Stimulated activated CD4-positive, alpha-beta T cell treated with anti-CD3 and anti-CD28 coated beads, Interleukin-4, amount 100 ng/mL, for 24 hours (primary cell): ENCODE results near the gene RNPS1.
A peak's percentile ranks its signal among the peaks of the same experiment; 100 is the strongest.

Source experiments
- DNase-seq: peaks from one replicate; pipeline ENCODE4 v3.0.0-alpha.2; 2020

RNPS1 gene

DNA sequence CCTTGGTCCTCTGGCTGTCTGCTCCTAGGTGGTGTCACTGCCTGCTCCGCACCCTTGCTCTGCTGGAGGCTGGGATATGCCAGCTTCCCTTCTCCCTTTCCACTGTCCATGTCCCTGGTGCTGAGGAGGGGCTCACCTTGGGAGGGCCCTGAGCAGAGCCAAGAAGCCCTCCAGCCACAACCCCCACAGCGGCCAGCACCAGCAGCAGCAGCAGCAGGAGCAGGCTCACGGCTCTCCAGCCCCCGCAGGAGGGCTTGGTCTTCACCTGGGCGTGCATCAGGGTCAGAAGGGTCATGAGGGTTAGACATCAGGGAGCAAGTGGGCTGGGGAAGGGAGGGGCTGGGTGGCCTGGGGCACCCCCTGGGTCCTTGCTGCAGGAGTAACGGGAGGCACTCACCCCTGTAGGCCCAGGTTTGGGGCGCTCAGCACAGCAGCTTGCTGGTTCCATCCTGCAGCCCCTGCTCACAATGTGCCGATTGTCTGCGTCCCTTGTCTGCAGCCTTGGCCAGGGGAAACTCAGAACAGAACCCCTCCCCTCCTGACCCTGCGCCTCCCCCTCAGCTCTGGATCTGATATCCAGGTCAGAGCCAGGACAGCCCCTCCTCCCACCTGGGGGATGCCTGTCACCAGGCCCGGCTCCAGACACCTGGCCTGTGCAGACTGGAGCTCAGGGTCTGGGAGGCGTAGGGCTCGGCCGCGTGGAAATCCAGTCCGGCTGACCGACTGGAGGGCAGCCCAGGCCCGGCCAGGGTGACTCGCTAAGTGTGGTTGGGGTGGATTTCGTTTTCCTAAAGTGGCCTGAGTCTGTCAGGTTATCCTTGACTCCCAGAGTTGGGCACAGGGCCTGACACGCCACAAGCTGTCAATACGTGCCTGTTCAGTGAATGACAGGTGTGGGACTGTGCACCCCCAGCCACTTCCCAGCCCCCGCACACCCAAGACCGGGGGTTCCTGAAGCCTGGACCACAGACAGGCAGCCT lies 57.2 kb downstream of the RNPS1 start, which contains the start of gene BRICD5:
TSS of gene BRICD5 (minus strand) at position 478 of the 980 bp plus-strand sequence. CDS start at position 448, 30 bp downstream.
- no peak for DNase-seq

DNA sequence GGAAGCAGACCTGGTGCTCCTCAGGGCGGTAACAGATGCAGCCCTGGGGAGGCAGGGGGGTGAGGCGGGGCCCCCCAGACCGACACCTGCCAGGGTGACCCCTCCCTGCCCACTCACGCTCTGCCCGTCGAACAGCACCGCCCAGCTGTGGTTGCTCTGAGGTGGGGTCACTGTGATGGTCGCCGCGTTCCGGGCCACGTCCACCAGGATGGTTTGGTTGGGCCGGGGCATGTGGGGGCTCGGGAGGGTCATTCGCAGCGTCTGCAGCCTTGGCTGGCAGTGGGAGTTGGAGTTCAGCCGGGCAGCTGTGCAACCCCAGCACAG lies 58.0 kb downstream of the RNPS1 start:
- DNase-seq: no peak

DNA sequence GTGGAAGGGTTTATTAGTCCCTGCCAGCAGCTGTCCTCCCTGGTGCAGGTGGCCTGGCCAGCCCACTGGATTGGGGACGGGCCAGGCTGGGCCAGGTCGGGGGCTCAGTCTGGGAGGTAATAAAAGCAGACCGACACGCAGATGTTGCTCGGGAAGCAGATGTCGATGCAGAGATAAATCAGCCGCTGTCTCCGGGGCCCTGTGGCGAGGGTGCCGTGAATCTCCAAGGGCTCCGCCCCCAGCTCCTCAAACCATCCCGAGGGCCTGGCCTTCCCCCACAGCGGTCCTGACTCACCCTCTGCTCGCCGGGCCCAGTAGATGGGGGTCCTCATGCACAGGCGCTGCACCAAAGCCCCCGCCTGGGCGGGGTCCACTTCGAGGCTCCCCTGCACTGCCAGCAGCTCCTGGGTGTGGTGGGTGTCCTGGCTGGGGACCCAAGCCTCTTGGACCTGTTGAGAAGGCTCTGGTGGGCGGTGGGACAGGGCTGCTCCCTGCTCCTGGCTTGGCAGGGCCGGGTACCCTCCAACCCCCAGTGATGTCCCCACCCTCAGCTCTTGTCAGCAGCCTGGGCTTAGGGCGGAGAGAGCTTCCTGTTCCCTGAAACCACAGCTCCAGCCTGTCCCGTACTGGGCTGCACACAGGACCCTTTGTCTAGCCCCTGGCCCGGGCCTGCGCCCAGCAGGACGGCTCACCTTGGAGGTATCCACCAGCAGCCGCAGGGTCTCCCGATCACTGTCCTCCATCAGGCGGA lies 58.5 kb downstream of the RNPS1 start:
- DNase-seq: no peak

DNA sequence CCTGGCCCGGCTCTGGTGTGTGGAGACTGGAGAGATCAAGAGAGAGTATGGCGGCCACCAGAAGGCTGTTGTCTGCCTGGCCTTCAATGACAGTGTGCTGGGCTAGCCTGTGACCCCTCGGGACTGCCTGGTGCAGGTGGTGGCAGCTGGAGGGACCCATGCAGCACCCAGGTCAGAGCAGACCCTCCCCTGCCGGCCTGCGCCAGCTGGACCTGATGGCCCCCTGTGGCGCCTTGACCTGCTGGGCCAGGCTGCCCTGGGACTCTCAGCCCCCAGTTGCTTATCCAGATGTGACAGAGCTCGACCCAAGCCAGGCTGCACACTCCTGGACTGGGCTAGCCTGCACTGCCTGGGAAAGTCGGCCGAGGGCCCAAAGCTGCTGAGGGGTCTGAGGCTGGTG lies 59.2 kb downstream of the RNPS1 start:
- DNase-seq: no peak

DNA sequence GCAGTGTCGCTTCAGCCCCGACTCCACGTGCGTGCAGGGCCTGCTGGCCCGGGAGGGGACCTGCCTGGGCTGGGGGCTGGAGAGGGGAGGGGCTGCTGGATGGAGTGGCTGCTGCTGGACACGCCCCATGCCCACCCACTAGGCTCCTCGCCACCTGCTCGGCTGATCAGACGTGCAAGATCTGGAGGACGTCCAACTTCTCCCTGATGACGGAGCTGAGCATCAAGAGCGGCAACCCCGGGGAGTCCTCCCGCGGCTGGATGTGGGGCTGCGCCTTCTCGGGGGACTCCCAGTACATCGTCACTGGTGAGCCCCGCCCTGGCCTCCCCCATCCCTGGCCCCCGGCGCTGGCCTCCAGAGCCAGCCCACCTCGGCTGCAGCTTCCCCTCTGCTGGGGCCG lies 59.6 kb downstream of the RNPS1 start:
- no peak for DNase-seq

DNA sequence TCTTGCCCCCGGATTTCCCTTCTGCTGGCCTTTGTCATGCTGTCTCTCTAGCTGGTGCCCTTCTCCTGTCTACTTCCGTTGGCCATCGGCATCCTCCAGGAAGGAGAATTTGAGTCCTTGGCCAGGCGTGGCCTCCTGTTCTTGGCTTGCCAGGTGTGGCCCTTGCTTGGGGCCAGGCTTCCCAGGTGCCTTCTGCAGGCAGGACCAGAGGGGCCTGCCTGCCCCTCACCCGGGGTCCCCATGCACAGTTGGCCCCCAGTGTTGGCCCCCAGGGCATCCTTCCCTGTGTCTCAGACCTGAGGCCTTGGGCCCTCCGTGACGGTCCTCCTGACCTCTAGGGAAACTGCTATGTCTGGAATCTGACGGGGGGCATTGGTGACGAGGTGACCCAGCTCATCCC lies 60.1 kb downstream of the RNPS1 start:
- DNase-seq: no peak

DNA sequence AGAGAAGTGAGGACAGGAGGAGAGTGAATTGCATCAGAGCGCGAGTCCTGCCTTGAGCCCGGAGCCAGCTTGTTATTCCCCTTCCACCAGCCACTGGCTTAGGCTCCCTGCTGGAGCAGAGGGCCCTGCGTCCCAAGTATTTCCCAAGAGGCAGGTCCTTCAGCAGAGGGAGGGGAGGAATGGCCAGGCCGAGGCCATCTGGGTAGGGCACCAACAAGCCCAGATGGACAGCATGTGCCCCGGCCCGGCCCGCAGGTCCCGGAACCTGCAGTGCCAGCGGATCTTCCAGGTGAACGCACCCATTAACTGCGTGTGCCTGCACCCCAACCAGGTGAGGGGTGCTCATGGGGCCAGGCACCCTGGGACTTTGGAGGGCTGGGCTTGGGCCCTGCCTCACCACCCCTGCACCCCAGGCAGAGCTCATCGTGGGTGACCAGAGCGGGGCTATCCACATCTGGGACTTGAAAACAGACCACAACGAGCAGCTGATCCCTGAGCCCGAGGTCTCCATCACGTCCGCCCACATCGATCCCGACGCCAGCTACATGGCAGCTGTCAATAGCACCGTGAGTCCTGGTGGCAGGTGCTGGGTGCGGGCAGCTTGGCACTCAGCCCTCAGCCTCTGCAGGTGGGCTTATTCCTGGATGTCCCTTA lies 61.0 kb downstream of the RNPS1 start:
- DNase-seq: no peak

DNA sequence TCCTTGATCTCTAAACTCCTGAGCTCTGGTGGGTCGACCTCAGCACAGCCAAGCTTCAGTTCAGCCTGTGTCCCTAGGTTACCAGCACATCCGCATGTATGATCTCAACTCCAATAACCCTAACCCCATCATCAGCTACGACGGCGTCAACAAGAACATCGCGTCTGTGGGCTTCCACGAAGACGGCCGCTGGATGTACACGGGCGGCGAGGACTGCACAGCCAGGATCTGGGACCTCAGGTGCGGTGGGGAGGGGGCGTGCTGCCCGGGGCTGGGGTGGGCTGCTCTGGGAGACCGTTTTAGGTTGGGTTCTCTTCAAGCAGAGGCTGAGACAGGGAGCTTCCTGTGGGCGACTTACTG lies 61.5 kb downstream of the RNPS1 start:
- no peak for DNase-seq

DNA sequence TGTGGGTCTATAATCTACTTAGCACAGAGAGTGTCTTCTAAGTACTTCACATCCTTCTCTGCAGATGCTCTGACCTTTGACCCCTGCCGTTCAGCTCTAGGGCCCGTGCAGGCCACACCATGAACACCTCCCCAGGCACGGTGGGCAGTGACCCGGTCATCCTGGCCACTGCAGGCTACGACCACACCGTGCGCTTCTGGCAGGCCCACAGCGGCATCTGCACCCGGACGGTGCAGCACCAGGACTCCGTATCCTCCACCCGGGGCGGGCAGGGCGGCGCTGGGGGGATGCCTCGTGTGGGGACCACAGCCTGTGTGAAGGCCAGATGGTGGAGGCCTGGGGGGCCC lies 62.0 kb downstream of the RNPS1 start:
- no peak for DNase-seq

DNA sequence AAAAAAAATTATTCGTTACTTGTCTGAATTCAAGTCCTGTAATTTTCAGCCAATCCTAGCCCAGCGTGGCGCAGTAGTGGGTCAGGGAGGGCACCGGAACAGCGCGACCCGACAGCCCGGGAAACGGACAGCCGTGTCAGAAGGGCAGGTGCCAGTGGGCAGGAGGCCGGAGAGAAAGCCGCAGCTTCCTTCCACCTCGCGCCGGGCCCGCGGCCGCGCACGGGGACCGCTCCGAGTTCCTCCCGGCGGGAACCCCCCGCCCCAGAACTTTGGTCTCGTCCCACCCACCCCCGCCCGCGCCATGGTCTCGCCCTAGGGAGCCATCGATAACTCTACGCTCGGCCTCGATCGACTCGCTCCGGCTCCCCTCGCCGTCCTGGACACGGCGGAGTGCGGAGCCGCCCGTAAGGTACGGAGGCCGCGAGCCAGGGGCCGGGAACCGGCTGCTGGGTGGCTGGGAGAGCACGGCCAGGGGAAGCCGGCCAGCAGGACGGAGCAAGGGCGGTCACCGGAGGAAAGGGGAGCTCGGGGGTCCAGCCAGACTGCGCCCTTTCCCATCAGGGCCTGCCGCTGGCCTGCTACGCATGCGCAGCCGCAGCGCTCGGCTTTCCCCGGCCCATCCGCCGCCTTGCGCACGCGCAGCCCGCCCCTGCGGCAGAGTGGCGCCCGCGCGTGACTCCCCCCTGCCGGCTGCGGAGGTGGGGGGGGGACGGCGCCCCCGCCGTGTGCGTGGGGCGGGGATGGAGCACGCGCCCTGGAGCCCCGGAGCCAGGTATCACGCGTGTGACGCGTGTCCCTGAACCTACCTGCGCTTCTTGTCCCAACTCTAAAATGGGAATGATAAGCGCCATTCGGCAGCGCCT lies 62.6 kb downstream of the RNPS1 start, which contains the start of gene MLST8:
TSS of gene MLST8 (plus strand) at position 351 of the 863 bp plus-strand sequence. CDS start 632 bp downstream, outside the sequence.
- peak; percentile 86 for DNase-seq

DNA sequence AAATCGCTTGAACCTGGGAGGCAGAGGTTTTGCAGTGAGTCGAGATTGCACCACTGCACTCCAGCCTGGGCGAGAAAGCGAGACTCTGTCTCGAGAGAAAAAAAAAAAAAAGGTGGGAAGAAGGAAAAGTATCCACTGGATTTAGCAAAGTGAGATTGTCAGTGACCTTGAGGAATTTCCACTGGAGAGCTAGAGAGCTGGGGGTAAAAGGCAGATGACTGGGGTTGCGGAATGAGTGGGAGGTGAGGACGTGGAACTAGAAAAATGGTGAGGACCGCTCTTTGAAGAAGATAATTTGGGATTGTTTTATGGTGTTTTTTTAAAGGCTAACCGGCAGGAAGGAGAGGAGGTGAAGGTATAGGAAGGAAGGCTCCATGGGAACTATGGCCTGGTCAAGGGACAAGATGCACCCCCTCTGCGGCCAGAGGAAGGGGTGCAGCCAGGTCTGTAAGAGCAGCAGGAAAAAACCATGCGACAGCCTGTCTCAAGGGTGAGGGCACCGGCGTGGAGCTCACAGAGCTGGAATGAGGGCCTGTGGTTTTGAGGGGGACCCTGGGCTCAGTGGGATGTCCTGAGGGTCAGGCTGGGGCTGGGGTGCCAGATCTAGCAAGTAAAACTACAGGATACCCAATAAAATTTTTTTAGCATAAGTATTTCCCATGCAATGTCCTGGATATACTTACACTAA lies 63.4 kb downstream of the RNPS1 start:
- DNase-seq: no peak
